H1 (cell line): ENCODE results near the gene SPATA21. TPM values are rescaled to one million over a fixed set of nuclear protein-coding genes. Genes with fewer than 3 reads are reported as not detected.

Experiments used
- CEBPB ChIP-seq: IDR thresholded peaks from 2 replicates; pipeline ENCODE4 v1.6.1; 2012; ENCODE audit warnings: low read depth, low read length
- CHD2 ChIP-seq: IDR thresholded peaks from 2 replicates; pipeline ENCODE4 v1.6.1; 2012; ENCODE audit warnings: low read length, improper control_type of control experiment
- EP300 ChIP-seq, 2 experiments: IDR thresholded peaks; 1 replicate in 1 of 2; 2 replicates in 1 of 2; pipeline ENCODE4 v1.6.1; 2011 to 2012; ENCODE audit warnings: low read depth in 2 of 2, low read length in 2 of 2, mild to moderate bottlenecking in 2 of 2, borderline replicate concordance in 1 of 2, inconsistent platforms in 1 of 2, moderate library complexity in 1 of 2
- polyA plus RNA-seq, 7 experiments: library from polyadenylated mRNA; depleted of rRNA in 3 of 7; stranded (reverse) in 5 of 7; unstranded in 2 of 7; fragments of >200 nt in 5 of 7; fragments of 200-250 nt in 2 of 7; gene quantifications; 1 replicate in 5 of 7; 2 replicates in 1 of 7; 4 replicates in 1 of 7; pipeline versions ENCODE4 v1.2.1 to v1.2.3, GENCODE V29; 2011 to 2013; ENCODE audit warnings: missing spikeins in 2 of 7, mixed read lengths in 2 of 7
- total RNA-seq: library from RNA; stranded (reverse); fragmentation: NEBNext Ultra II Directional; extraction: Animal tissue kit (Norgen Biotek cat#: 25700); gene quantifications from 2 replicates; pipeline ENCODE4 v1.2.1, GENCODE V29; 2021

The SPATA21 gene
- total and polyA plus RNA-seq, 2 of the 8 experiments (the other 6 are each of a cell fraction or from before 2014, with no cell fraction given) = not detected

GRCh38 chr1:16367258-16367967 lies 69.8 kb downstream of the SPATA21 start (continued):
- no peak for TF ChIP-seq EP300 (IDR thresholded peaks at IDR 0.05; ENCODE audit: borderline replicate concordance in 1 of 2, low read depth in 2 of 2, low read length in 2 of 2)
- peak; percentile 8; the same call in 1 of the 2 replicates for TF ChIP-seq CHD2
- no peak for TF ChIP-seq CEBPB
